HG03469 (cell line): Measurements from ENCODE around the gene CRISP2.

Experiments
- ATAC-seq: cut with Tn5 transposase; IDR thresholded peaks from one replicate; pipeline ENCODE4 v1.9.1; 2021; ENCODE audit warnings: mild to moderate bottlenecking, moderate library complexity, moderate number of reproducible peaks; ENCODE audit not compliant: unreplicated experiment

CRISP2 gene

DNA sequence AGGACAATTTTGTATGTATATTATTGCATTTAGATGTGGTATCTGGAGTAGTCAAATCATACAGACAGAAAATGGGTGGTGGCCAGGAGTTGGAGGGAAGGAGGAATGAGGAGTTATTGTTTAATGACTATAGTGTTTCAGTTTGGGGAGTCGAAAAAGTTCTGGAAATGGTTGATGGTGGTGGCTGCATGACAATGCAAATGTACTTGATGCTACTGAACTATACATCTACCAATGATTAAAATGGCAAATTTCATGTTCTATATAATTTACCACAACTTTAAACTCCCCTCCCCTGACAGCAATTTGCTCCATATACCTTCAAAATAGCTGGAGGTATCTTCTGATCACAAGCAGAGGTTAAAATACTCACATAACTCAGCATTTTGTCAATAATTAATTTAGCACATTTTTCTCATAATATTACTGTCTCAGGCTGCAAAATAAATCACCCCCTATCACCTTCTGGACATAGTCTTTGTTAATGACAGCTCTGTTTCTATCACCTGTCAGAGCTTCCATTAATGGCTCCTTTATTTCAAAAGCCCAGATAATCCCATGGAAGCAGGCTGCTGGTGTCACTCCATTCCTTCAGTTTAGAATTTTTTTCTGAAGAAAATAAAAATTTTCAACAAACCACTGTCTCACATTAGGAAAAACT lies 51.0 kb downstream of the CRISP2 start:
- ATAC-seq, result no peak

DNA sequence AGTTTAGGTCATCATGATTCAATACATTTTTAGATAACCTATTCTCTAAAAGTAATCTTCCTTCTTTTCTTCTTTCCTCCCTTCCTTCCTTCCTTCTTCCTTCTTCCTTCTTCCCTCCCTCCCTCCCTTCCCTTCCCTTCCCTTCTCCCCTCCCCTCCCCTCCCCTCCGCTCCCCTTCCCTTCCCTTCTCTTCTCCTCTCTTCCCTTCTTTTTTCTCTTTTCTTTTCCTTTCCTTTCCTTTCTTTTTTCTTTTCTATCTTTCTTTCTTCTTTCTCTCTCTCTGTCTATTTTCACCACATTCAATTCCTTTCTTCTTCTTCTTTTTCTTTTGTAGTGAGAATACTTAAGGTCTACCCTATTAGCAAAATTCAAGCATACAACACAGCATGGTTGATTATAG lies 59.4 kb downstream of the CRISP2 start:
- ATAC-seq, result no peak

DNA sequence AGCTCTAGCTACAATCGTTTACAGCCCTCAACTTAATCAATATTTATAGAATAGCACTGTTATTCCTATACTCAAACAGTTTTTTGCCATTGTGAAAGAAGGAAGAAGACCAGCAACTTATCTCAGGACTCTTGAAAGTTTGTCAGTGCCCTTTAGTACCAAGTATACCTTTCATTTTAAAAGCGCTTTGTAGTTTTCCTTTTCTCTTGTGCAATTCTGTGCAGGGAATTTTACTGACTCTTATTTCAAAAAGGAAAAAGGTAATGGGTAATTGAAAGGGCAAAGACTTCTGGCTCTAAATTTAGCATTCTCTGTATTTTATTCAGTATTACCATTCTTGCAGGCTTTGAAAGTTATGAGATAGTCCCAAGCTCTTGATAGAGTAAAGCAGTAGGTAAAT lies 59.9 kb downstream of the CRISP2 start:
- no peak for ATAC-seq

DNA sequence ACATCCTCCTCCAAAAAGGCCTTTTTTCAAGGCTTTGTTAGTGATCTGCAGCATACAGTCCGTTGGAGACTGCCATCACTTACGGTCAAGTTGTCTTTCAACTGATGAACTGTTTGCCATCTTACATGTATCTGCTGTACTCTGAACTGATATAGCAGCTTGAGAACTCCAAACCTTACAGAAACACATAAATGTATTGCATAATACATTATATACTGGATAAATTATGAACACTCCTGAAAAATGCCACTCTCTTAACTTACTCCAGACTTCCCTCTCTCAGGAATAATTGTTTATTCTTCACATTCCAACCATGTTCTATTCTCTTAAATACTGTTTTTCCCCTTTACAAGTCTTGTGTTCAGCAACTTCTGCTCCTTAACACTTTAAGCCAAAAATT lies 62.1 kb downstream of the CRISP2 start:
- no peak for ATAC-seq

DNA sequence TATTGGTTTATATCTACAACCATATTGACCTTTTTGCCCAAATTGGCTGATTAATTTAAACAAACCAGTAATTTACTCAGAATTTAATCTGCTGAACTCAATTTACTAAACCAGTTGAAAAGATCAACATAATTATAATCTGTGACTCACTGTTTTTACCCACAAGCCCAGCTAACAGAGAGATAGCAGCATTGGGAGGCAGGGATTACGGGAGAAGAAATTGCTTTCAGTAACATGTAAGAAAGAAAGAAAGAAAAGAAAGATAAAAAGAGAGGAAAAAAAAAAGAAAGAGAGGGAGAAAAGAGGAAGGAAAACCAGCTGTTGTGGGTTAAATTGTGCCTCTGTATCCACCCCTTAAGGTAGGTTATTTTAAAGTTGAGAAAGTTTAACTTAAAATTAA lies 63.4 kb downstream of the CRISP2 start:
- ATAC-seq, result no peak

DNA sequence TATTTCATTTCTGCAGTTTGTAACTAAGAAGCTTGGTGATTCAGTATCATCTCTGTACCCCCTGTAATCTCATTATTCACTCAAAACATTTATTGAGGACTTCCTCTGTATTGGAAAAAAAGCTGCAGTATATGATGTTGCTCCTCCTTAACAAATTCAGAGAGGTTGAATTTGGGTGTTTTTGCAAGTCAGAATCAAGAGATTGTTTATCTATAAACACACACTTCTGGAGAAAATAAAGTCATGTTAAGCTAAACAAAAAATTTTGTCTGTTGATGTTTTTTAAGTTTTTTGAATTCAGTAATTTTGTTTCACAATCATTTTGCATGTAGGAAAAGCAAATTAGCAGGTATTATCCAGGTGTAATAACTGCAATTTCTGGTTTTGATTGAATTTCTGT lies 65.3 kb downstream of the CRISP2 start:
- ATAC-seq, result no peak

DNA sequence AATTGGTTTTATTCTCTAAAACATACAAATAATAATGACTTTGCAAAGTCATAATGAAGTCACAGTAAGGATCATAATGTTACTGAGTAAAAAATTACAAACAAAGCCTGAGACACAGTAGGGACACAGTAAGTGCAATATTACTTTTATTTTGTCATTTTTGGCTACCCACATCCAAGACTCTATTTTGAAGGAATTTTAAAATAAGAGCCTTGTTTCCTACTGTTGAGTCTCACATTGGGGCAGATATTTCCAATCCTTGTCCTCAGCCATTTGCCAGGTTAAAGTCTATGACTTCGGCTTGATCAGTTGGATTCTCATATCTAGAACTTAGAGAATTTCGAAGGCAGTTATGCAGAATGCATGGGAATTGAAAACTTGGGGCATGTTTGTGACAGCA lies 65.9 kb downstream of the CRISP2 start:
- no peak for ATAC-seq

DNA sequence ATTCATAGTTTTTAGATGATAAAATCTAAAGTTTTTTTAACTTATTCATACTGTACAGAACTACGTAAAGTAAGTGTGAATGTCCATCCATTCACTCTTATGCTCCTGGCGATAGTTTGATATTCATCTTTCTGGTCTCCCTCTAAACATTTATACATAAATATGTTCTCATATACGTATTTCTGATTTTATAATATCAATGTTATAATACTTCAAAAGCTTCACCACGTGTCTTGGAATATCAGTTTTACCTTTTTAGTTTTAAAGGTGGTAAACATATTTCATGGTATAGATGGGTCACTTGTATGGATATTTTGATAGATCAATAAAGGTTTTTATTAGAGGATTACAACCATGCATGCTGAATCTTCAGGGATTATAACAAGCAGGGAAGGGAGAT lies 66.4 kb downstream of the CRISP2 start:
- ATAC-seq, result no peak

DNA sequence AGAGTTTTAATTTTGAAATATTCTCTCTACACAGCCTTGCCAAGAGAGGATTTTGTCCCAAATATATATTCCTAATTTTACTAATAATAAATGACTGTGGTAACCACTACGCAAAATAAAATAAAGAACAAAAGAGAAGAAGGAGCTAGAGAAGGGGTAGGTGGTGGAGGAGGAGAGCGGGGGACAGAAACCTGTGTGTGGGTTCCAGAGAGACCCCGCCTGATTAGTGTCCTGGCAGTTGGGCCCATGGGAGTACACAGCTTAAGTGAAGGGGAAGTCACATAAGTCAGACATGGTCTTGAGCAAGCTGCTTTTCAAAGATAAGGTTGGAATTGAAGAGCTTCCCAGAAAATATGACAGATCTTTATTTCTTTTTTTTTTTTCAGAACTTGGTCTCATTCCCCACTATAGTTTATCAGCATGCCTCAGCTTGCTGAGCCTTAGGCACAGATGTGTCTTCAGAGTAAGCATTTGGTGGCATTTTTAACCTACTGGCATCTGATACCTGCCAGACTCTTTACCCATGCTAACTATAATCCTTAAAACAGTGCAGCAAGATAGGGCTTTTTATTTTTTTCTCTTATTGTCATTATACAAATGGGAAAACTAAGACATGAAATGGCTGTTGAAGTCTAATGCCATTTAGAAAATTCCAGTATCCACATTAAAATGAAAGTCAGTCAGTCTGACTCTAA lies 67.1 kb downstream of the CRISP2 start:
- no peak for ATAC-seq

DNA sequence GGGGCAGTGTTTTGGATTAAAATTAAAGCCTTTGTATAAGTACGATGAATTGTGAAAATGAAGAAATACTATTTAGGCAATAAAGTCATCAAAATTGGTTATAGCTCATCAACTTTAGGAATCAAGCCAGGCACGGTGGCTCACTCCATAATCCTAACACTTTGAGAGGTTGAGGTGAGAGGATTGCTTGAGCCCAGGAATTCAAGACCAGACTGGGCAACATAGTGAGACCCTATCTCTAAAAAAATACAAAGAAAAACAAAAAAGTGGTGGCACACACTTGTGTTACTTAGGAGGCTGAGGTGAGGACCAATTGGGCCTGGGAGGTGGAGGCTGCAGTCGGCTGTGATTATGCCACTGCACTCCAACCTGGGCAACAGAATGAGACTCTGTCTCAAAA lies 68.2 kb downstream of the CRISP2 start:
- no peak for ATAC-seq
